Thoracic aorta endothelial cell (primary cell): ENCODE results near the gene RAB8B. TPM values are rescaled to one million over a fixed set of nuclear protein-coding genes. Genes with fewer than 3 reads are reported as not detected.

ENCODE experiments used
- total RNA-seq: library from RNA; depleted of rRNA; stranded (reverse); fragments of >200 nt; gene quantifications from 2 replicates; pipeline ENCODE4 v1.2.3, GENCODE V29; 2012

Gene RAB8B
- total RNA-seq, result 87.8 and 112 TPM in 2 replicates

DNA sequence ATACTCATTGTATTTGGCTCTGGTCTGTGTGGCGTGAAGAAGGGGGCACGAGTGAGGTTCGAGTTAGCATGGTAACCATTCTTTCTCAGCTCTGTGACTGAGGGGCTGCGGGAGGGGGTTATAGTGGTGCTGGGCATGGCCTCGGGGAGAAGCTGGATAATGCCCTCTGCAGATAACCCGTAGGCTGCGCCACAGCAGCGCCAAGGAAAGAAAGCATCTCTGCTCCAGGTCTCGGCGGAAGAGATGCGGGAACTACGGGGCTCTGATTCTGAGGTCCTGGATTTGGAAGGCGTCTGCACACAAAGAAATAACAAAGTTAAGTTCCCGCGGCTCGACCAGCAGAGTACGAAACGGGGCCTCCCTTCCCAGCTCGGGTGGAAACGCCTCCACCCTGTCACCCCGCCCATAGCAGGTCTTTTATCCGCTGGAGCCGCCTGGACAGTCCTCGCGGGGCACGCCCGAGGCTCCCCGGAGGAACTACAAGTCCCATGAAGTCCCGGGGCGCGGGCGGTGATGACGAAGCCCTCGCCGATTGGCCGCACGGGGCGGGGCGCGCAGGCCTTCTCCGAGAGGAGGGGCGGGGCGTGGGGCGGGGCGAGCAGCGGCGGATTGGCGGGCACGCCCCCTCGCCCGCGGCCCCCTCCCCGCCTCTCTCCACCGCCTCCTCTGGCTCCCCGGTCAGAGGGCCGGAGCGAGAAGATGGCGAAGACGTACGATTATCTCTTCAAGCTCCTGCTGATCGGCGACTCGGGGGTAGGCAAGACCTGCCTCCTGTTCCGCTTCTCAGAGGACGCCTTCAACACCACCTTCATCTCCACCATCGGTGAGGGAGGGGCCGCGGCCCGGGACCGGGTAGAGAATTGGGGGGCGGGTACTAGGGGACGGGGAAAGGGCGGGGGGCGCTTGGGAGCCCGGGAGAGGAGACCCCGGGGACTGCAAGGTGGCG is at the start of gene RAB8B:
Gene RAB8B, plus strand, starts transcription at position 681 of the 946 bp plus-strand sequence. Its CDS starts 19 bp downstream, at position 700.

DNA sequence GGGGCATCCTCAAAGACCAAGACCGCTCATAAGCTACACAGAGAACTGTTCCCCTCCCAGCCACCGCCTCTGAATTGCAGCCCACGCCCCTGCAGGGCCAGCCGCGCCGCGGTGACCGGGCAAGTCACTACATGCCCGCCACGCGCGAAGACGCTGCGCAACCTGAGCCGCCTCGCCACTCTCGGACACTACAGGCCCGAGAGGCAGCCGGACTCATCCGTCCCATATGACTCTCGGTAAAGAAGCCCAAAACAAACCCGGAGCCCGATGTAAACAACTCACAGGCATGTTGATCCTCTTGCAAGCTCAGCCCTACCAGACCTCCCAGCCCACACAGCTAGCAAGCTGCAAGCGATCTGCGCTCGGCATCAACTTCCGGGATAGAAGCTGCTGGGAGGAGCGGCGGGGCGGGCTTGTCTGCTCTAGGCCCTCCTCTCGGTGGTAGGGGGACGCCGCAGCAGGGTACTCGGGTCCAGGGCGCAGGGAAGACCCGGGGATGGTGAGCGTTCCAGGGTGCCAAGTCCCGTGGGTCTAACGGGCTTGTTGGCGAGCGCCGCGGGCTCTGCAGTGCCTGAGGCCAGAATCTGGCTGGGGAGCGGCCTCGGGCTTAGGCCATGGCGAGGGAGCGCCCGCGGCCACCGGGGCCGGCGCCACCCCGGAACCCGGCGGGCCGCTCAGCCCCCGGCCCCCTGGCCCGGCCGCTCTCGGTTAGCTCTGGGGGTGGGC is 32.1 kb upstream of the RAB8B start, which contains the start of gene RPS27L:
Gene RPS27L, minus strand, starts transcription at position 360 of the 726 bp plus-strand sequence. Its CDS starts 72 bp downstream, at position 288.

DNA sequence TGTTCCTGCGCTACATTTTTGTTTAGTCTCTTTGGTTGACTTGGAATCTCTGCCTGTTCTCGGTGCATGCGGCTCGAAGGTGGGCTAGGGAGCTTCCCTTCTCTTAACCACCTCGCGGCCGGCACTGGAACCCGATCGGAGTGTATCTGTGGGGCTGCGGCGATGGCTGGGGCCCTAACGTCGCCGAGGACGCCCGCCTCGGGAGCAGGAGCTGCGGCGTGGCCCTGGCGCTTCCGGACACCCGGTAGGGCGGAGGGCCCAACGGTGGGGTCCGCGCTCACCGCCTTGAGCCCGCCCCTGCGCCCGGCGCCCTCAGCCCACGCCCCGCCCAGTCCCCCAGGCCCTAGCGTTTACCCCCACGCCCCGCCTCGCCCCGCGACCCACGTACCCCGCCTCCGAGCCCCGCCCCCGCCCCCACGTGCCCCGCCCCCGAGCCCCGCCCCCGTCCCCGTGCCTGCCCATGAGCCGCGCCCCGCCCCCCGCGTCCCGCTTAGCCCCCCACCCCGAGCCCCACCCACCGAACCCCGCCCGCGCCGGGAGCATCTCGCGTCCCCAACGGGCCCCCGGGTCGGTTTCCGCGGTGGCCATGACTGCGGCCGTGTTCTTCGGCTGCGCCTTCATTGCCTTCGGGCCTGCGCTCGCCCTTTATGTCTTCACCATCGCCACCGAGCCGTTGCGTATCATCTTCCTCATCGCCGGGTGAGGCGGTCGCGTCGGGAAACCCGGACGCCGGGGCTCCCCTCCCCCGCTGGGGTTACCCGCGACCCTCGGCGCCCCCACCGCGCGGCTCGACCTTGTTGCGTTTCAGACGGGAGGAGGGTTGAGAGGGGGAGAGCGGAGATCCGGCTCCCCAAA is 87.9 kb downstream of the RAB8B start, which contains the start of gene APH1B:
Gene APH1B, plus strand, starts transcription at position 568 of the 855 bp plus-strand sequence. Its CDS starts 19 bp downstream, at position 587.

Other genes starting within 250 kb of the RAB8B start
- 180 and 268 TPM in 2 replicates for gene TPM1, start 146.9 kb upstream of the RAB8B start, total RNA-seq
- 31.2 and 40.8 TPM in 2 replicates for gene LACTB, start 67.7 kb upstream of the RAB8B start, total RNA-seq
- 207 and 281 TPM in 2 replicates for gene RPS27L, start 32.1 kb upstream of the RAB8B start, total RNA-seq
- 19.5 and 19.8 TPM in 2 replicates for gene APH1B, start 88.0 kb downstream of the RAB8B start, total RNA-seq
- gene CA12, start 192.2 kb downstream of the RAB8B start, total RNA-seq, result 1.1 and 1.3 TPM in 2 replicates